Activated CD8-positive, alpha-beta memory T cell treated with anti-CD3 and anti-CD28 coated beads, Interleukin-2, amount 50 U/mL, for 48 hours (primary cell): ENCODE results near the gene RNU6-1.

ENCODE experiments used
- DNase-seq: peaks from one replicate; pipeline ENCODE4 v3.0.0-alpha.2; 2020

The RNU6-1 gene

DNA sequence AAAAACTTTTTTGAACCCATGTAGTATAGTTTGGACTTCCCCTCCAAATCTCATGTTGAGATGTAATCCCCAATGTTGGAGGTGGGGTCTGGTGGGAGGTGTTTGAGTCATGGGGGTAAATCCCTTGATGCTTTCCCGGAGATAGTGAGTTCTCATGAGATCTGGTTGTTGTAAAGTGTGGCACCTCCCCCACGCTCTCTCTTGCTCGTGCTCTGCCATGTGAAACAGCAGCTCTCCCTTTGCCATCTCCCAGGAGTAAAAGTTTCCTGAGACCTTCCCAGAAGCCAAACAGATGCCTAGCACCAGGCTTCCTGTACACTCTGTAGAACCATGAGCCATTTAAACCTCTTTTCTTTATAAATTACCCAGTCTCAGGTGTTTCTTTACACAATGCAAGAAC lies 16.0 kb upstream of the RNU6-1 start:
- no peak for DNase-seq

GRCh38 chr15:67854358-67854757 lies 14.5 kb upstream of the RNU6-1 start:
- no peak for DNase-seq

DNA sequence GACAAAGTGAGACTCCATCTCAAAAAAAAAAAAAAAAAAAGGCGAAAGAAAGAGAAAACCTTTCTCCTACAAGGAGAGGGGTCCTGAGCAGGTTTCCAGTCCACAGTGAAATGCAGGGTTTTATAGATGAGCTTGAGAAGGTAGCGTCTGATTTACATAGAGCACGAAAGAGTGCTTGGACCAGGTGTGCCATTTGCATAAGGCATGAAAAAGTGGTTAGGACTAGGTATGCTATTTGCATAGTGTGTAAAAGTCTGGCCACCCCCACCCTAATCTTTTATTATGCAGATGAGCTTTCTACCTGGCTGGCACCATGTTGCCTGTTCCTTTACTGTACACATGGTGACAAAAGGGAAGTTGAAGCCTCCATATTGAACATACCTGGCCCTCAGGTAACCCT lies 13.6 kb upstream of the RNU6-1 start:
- no peak for DNase-seq

GRCh38 chr15:67852418-67852817 lies 12.6 kb upstream of the RNU6-1 start:
- DNase-seq = no peak

DNA sequence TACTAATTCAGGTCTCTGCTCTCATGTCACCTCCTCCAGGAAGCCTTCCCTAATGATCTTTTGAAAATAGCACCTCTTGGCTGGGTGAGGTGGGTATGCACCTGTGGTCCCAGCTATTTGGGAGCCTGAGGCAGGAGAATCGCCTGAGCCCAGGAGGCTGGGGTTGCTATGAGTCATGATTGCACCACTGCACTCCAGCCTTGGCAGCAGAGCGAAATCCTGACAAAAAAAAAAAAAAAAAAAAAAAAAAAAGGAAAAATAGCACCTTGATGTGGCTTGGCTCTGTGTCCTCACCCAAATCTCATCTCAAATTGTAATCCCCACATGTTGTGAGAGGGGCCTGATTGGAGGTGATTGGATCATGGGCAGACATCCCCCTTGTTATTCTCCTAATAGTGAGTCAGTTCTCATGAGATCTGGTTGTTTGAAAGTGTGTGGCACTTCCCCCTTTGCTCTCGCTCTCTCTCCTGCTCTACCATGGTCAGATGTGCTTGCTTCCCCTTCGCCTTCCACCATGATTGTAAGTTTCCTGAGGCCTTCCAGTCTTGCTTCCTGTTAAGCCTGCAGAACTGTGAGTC lies 11.2 kb upstream of the RNU6-1 start:
- DNase-seq = no peak

DNA sequence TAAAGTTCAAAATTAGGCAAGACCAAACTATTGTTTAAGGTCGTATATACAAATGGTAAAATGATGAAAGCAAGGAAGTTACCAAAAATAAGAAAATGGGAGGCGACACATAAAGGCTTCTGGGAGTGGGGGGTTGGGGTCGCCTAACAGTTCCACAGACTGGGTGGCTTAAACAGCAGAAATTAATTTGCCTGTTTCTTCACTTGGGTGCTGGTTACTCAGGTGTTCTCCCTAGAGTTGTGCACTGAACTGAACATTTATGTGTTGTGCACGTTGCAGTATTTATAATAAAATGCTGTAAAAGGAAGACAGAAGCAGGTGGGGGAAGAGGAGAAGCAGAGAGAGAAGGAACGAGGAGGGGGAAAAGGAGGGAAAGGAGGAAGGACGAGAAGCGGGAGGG lies 10.5 kb upstream of the RNU6-1 start:
- no peak for DNase-seq

DNA sequence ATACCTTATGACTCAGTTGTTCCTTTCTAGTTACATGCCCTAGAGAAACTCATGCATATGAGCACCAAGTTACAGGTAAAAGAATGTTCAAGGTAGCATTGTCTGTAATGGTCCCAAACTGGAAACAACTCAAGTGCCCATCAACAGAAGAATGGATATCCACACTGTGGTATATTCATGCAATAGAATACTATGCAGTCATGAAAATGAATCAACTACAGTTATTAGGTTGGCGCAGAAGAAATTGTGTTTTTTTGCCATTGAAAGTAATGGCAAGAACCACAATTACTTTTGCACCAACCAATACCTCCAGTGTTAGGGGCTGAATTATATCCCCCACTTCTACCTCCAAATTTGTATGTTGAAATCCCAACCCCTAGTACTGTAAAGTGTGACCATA lies 9.7 kb upstream of the RNU6-1 start:
- DNase-seq = no peak

- DNase-seq = no peak
Measured at GRCh38 chr15:67845974-67846373, 6.1 kb upstream of the RNU6-1 start.

- no peak for DNase-seq
Measured at GRCh38 chr15:67843571-67844387, 3.9 kb upstream of the RNU6-1 start.

DNA sequence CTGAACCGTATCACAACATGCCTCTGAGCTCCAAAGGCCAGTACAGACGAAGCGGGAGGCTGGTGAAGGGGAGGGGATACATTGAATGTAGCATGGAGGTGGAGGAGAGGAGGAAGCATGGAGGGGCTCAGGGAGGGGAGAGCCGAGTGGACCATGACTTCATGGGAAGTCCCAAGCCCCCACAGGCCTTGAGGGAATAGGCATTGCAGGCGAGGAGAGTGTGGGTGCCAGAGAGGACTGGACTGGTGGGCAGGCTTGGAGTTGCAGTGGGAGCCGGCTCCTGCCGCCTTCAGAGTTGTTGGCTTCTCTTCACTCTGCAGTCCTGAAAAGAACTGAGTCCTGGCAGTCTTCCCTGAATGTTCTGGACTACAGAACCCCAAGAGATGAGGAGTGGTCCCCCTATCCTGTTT lies 3.3 kb upstream of the RNU6-1 start:
- no peak for DNase-seq

- DNase-seq = no peak
Measured at GRCh38 chr15:67841513-67841762, 1.6 kb upstream of the RNU6-1 start.

DNA sequence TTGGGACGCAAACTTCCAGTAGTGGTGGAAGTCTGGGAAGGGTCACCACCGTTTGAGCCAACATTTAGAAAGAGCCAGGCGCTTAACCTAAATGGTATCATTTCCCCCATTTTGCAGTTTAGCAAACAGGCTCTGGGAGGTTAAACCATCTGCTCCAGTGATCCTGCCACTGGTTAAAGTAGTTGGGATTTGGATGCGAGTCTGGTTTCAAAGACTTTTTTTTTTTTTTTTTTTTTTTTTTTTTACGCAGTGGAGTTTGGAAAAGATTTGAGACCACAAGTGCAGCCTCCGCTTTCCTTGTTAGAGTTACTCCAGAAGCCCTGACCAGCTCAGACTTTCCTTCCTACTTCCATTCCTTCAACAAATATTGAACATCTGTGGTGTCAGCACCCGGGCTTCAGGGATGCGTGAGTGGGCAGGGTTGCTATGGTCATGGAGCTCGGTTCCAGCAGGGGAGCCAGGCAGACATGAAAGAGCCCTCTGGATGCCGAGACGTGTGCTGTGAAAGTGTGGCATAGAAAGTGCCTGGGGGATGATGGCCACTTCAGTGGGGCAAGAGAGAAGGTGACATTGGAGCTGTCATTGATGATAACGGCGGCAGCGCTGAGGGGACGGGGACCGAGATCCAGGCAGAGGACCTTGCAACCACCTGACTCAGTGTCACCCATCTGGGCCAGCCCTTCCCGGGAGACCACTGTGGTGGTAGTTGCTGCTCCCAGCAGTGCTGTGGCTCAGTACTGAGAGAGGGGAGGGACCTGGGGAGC lies 1.1 kb upstream of the RNU6-1 start:
- DNase-seq = no peak

DNA sequence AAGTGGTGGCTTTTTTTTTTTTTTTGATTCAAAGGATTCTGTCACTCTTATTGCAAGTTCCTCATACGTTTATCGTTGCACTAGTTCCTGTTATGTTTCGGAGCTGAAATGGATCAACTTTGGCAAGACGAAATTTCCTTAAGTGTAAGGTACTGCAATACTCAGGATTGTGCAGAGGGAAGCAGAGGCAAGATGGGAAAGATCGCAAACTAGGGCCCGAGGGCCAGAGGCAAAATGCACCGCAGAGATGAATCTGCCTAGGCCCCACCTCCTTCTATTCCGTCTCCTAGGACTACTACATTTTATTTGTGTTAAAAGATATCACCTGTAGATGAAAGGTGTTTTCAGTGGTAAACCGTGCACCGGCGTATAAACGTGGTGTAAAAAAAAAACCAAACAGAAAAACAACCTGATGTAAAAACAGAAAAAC lies 331 bp downstream of the RNU6-1 start:
- DNase-seq = no peak

DNA sequence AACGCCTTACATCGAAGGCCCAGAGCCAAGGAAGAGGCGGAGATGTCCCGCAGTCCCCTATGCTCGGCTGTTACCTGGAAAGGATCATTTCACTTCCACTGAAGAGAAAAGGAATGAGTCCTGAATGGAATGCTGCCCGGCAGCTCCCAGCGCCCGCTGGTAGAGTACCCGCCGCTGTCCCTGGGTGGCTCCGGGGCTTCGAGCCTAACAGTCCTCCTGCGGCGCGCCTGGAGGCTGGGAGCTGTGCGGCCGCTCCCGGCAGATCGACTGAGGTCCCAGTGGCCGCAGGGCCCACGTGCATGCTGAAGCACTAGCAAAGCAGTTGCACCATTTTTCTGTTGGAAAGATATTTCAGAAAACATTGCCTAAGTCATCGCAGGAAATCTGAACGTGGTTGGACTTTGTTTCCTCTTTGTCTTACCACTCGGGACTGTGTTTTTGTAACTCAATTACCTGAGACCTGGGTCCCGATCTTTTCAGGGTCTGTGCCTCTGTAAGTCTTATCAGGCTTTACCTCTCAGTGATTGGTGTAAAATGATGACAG lies 984 bp downstream of the RNU6-1 start:
- no peak for DNase-seq

DNA sequence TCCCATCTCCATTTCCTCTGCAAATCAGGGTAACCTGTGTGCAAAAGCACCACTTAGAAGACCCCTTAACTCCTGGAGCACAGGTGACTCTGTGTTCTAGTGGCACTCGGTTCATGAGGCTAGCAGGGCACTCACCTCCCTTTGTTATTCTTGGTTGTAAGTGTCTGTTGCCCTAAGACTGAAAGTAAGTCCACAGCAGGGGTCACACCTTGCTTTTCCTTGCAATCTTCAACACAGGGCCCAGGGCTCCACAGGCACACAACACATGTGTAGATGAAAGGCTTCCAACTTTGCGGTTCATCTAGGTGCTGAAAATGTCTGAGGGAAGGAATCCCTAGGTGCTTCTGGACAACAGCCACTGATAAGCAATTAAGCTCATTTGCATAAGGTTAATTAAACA lies 2.9 kb downstream of the RNU6-1 start:
- DNase-seq = no peak

- no peak for DNase-seq
Measured at GRCh38 chr15:67836477-67836876, 3.4 kb downstream of the RNU6-1 start.

DNA sequence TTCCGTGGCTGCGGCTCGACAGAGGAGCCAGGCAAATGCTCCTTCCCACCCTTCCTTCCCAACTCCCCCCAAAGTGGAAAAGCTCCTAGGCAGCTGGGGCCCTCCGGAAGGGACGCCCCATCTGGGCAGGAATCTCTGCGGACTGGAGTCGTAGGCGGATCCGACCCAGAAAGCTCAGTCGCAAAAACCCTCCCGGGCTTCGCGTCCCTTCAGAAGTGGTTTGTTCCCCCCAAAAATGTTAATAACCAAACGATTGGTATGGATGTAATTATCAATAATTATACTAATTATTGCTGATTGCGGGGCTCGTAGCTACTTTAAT lies 3.8 kb downstream of the RNU6-1 start:
- no peak for DNase-seq

DNA sequence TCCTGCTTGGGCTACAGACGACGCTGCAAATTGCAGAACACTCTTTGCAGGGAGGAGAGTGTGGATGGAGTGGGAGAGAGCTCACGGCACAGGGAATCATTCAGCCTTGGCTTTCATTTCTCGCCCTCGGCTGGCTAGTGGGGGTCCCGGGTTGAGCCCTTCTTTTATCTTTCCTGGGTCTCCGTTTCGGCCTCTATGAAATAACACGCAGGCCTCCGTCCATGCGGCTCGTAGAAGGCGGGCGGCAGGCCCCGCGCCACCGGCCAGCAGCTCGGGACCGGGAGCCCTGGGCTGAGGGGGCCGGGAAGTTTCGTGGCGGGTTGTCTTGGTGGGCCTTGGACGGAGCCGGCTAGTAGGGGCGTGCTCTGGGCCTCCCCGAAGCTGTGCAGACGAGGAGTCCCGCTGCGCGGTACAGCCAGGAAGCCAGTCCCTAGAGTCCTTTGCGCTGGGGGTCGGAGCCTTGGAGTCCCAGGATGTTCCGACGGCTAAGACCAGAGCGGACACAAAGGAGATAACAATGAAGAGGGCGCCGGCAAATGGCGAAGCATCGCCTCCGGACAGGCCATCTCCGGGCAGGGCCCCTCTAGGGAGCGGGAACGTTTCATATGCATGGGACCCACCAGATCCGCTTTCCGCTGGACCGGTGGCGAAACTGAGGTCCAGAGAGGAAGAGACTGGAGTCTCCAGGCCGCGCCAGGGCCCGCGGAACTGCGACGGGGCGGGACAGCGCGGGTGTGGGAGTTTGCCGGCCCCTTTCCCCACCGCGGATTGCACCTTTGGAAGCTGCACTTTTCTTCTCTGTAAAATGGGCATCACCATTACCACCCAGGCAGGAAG lies 4.3 kb downstream of the RNU6-1 start:
- DNase-seq = no peak

- DNase-seq = no peak
Measured at GRCh38 chr15:67834581-67835296, 5.1 kb downstream of the RNU6-1 start.

DNA sequence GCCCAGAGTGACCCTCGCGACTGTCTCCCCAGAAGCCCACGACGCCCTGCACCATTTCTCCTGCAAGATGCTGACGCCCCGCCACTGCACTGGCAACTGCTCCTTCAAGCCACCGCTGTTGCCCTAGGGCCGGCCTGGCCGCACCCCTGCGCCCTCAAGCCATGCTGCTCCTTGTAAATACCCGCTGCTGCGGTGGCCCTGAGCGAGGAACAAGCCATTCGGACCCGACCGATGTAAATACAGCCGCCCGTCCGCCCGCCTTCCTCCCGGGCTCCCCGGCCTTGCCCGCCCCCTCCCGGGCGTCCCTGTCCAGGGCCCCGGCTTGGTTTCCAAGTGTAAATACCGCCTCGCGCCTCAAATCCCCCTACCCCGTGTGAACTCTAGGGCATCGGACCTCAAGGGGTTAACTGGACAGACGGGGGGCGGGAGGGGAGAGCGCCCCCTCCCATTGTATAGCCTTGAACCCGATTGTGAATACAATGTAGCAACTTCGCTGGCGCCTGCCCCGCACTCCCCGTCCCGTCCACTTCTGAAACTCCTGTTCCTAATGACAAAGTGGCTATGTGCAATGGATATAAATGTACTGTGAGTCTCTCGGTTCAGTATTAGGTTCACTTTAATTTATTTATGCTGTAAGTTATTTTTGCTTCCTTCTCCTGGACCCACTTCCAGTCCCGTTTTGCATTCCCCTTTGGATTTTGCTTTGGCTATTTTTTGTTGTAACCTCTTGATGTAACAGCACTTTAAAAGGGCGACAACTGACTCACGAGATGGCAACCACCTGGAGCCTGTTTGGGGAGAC lies 5.9 kb downstream of the RNU6-1 start:
- DNase-seq = no peak

- no peak for DNase-seq
Measured at GRCh38 chr15:67832897-67833709, 6.7 kb downstream of the RNU6-1 start.
